Kidney epithelial cell (primary cell): Measurements from ENCODE around the gene COBLL1. TPM values are rescaled to one million over a fixed set of nuclear protein-coding genes. Genes with fewer than 3 reads are reported as not detected.

Source experiments
- DNase-seq: peaks from one replicate; pipeline ENCODE4 v3.0.0-alpha.2; 2010; ENCODE audit warnings: low read depth
- H3K27me3 ChIP-seq: 2 replicates; pipeline ENCODE4 v1.6.0; 2011; ENCODE audit warnings: low read length; ENCODE audit not compliant: control insufficient read depth, insufficient read depth
- H3K36me3 ChIP-seq: 2 replicates; pipeline ENCODE4 v1.5.1; 2011; ENCODE audit warnings: low read length; ENCODE audit not compliant: control insufficient read depth, insufficient read depth
- H3K4me3 ChIP-seq: 2 replicates; pipeline ENCODE4 v1.5.1; 2011; ENCODE audit warnings: low read depth, mild to moderate bottlenecking, control low read depth, low read length
- CTCF ChIP-seq: IDR thresholded peaks from 2 replicates; pipeline ENCODE4 v1.5.1; 2011; ENCODE audit warnings: mild to moderate bottlenecking, moderate library complexity, low read length, control low read depth, inconsistent platforms; ENCODE audit not compliant: insufficient read depth, poor library complexity, severe bottlenecking
- total RNA-seq: library from RNA; depleted of rRNA; stranded (reverse); fragments of >200 nt; gene quantifications from 2 replicates; pipeline ENCODE4 v1.2.3, GENCODE V29; 2015

Gene COBLL1
- total RNA-seq, 1 donor from 2014 or later, result 57.2 TPM

- no peak for TF ChIP-seq CTCF
- Histone ChIP-seq H3K27me3 (no peaks in the 10 kb centered on the region), H3K4me3 (no peak overlapping the region), H3K36me3 (peaks cover 3% of the 10 kb centered on the region)
- DNase-seq, result no peak
These were observed 151.3 kb downstream of the COBLL1 start for GRCh38 chr2:164690361-164690760.

- H3K36me3 ChIP-seq, result peaks cover 1% of the 10 kb centered on the region
- H3K27me3 ChIP-seq, result no peaks in the 10 kb centered on the region
- no peak for TF ChIP-seq CTCF
- no peak for DNase-seq
- H3K4me3 ChIP-seq, result no peak overlapping the region
These were observed 152.7 kb downstream of the COBLL1 start for GRCh38 chr2:164688896-164689419.

GRCh38 chr2:164681009-164681408 is 160.6 kb downstream of the COBLL1 start:
- DNase-seq, result no peak
- no peak overlapping the region for H3K4me3 ChIP-seq
- TF ChIP-seq CTCF, result no peak
- H3K27me3 ChIP-seq, result no peaks in the 10 kb centered on the region
- H3K36me3 ChIP-seq, result no peaks in the 10 kb centered on the region

GRCh38 chr2:164678631-164679149 is 162.9 kb downstream of the COBLL1 start:
- no peak overlapping the region for H3K4me3 ChIP-seq
- H3K27me3 ChIP-seq, result no peaks in the 10 kb centered on the region
- no peak for TF ChIP-seq CTCF
- H3K36me3 ChIP-seq, result no peaks in the 10 kb centered on the region
- no peak for DNase-seq

- no peak for DNase-seq
- Histone ChIP-seq H3K27me3 (no peaks in the 10 kb centered on the region), H3K36me3 (no peaks in the 10 kb centered on the region), H3K4me3 (no peak overlapping the region)
- no peak for TF ChIP-seq CTCF
These were observed 163.9 kb downstream of the COBLL1 start for GRCh38 chr2:164677733-164678132.

- no peak for DNase-seq
- Histone ChIP-seq H3K4me3 (no peak overlapping the region), H3K27me3 (no peaks in the 10 kb centered on the region), H3K36me3 (no peaks in the 10 kb centered on the region)
- no peak for TF ChIP-seq CTCF
These were observed 164.4 kb downstream of the COBLL1 start for GRCh38 chr2:164677271-164677670.
